Upper lobe of right lung (tissue), 1 donor: Measurements from ENCODE around the gene UCN. TPM values are rescaled to one million over a fixed set of nuclear protein-coding genes. Genes with fewer than 3 reads are reported as not detected.
"Not testable (repeated sequence)": the region's sequence is repeated elsewhere in the genome, so short reads cannot be mapped to it uniquely, and the experiment has no call there.

Source experiments
- ATAC-seq: fragments of 200-7000 bp; cut with Tn5 transposase; one replicate; pipeline ENCODE4 v1.9.1; 2020; ENCODE audit warnings: mild to moderate bottlenecking, moderate library complexity
- DNase-seq: peaks from one replicate; pipeline ENCODE4 v3.0.0-alpha.2; 2020
- H3K27ac ChIP-seq: fragments of 200-600 bp; one replicate; pipeline ENCODE4 v1.8.0; 2022
- H3K27me3 ChIP-seq: fragments of 200-600 bp; one replicate; pipeline ENCODE4 v1.8.0; 2022; ENCODE audit warnings: mild to moderate bottlenecking
- H3K36me3 ChIP-seq: fragments of 200-600 bp; one replicate; pipeline ENCODE4 v1.8.0; 2022
- H3K4me1 ChIP-seq: fragments of 200-600 bp; one replicate; pipeline ENCODE4 v1.8.0; 2022
- H3K4me3 ChIP-seq: fragments of 200-600 bp; one replicate; pipeline ENCODE4 v1.8.0; 2022; ENCODE audit warnings: mild to moderate bottlenecking
- H3K9me3 ChIP-seq: fragments of 200-600 bp; one replicate; pipeline ENCODE4 v1.8.0; 2022
- intact Hi-C: fragments of 100-400 bp; cut with DNase I; formaldehyde crosslinking; loops from one replicate; pipeline ENCODE4 v1.11.0; 2022
- total RNA-seq: library from RNA; stranded (reverse); fragmentation: NEBNext Ultra II Directional; extraction: Animal tissue kit (Norgen Biotek cat#: 25700); gene quantifications from one replicate; pipeline ENCODE4 v1.2.1, GENCODE V29; 2021
- TF ChIP-seq, protein P1 (sequence below): fragments of 200-600 bp; IDR thresholded peaks from one replicate; pipeline ENCODE4 v1.8.0; 2022; ENCODE audit warnings: antibody characterized with exemption
- donor health status: DM: no; HTN: yes; CAD: no; lungs with severe emphysema.

The UCN gene
- total RNA-seq, 1 donor from 2014 or later = 2.8 TPM

DNA sequence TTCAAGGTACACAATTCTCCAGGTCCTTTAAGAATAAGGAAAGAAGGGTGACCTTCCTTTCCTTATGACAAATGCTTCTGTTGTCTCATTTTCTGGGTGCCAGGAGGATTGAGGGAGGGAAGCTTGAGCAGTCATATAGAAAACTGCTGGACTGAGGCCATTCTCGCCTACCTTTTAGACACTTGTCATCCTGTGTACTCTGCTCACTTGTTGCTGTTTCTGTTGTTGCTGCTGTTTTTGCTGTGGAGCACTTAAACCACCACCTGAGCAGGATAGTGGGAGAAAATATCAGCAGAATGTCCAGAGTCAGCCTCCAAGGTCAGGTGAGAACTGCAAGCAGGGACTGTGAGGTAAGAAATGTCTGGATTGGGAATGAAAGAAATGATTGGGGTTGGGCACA, 30.2 kb downstream of the UCN start:
- DNase-seq (no peak), ATAC-seq (no peak)
- intact Hi-C loops = no loop called here
- TF ChIP-seq, protein P1, sequence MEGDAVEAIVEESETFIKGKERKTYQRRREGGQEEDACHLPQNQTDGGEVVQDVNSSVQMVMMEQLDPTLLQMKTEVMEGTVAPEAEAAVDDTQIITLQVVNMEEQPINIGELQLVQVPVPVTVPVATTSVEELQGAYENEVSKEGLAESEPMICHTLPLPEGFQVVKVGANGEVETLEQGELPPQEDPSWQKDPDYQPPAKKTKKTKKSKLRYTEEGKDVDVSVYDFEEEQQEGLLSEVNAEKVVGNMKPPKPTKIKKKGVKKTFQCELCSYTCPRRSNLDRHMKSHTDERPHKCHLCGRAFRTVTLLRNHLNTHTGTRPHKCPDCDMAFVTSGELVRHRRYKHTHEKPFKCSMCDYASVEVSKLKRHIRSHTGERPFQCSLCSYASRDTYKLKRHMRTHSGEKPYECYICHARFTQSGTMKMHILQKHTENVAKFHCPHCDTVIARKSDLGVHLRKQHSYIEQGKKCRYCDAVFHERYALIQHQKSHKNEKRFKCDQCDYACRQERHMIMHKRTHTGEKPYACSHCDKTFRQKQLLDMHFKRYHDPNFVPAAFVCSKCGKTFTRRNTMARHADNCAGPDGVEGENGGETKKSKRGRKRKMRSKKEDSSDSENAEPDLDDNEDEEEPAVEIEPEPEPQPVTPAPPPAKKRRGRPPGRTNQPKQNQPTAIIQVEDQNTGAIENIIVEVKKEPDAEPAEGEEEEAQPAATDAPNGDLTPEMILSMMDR = no peak
- Histone ChIP-seq H3K9me3 (no peaks in the 10 kb centered on the region), H3K27ac (no peak overlapping the region), H3K27me3 (peaks cover 5% of the 10 kb centered on the region), H3K4me3 (no peak overlapping the region), H3K4me1 (no peaks in the 10 kb centered on the region), H3K36me3 (no peaks in the 10 kb centered on the region)

DNA sequence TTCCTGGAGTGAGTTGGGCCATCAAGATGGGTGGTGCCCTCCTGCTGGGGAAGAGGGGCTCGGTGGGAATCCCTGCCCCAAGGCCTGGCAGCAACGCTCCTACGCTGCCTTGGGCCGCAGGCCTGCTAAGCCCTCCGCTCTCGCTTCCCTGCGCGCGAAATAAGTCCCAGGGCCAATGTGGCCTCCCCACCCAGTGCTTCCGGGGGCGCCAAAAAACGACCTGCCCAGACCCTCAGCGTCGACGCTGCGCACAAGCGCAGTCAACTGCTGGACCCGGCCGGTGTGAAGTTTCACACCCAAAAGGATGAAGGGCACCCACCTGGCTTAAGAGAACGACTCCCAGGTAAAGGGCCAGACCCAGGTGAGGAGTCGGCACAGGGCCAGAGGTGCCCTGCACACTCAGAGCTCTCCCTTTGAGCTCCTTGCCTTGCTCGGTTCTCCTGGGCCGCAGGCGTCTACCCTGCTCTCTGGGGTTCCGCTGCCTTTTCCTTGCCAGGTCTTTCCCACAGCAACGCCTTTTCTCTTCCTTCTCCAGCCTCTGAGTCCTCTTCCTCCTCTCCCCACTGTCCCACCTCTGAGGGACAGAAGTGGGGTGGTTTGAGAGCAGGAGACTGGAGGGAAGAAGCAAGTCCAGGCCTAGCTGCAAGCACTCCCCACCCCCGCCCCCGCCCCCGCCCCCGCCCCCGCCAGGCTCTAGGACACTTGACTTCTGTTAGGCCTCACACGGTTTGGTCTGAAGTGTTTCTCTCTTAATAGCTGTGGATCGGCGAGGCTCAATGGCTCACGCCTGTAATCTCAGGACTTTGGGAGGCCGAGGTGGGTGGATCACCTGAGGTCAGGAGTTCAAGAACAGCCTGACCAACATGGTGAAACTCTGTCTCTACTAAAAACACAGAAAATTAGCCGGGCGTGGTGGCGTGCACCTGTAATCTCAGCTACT, 32.8 kb downstream of the UCN start, which contains the start of gene DNAJC5G:
Gene DNAJC5G (plus strand): TSS at position 223 of the 940 bp plus-strand sequence. CDS start 1,296 bp downstream, outside the sequence.
- intact Hi-C loops = no loop called here
- H3K4me1 ChIP-seq = no peaks in the 10 kb centered on the region
- H3K27ac ChIP-seq = no peak within 1 kb of the TSS
- H3K9me3 ChIP-seq = no peaks in the 10 kb centered on the region
- DNase-seq (no peak), ATAC-seq (peak; percentile 74)
- no peak within 1 kb of the TSS for H3K4me3 ChIP-seq
- no peaks in the 10 kb centered on the region for H3K36me3 ChIP-seq
- TF ChIP-seq, protein P1 = no peak
- H3K27me3 ChIP-seq = peaks cover 3% of the 10 kb centered on the region

DNA sequence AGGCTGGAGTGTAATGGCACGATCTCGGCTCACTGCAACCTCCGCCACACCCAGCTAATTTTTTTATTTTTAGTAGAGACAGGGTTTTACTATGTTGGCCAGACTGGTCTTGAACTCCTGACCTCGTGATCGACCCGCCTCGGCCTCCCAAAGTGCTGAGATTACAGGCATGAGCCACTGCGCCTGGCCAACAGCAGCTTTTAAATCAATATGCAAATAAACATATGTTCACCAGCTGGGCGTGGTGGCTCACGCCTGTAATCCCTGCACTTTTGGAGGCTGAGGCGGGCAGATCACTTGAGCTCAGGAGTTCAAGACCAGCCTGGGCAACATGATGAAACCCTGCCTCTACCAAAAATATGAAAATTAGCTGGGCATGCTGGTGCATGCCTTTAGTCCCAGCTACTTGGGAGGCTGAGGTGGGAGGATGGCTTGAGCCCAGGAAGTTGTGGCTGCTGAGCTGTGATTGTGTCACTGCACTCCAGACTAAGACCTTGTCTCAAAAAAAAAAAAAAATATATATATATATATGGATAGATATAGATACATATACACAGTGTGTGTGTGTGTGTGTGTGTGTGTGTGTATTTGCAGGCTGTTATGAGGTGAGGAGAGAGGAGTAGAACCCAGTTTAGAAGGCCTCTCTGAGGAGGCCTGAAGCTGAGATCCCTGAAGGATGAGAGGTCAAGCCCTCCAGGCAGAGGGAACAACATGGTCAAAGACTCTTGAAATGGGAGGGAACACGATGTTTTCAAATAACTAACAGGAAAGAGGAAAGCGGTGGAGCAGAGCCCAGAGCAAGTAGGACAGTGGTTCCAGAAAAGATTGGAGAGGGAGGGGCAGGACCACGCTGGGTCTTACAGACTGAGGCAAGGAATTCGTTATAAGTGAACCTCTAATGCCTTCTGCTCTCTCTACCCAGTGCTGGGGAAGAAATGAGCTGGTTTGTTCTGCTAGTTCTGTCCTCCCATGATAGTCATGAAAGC, 35.4 kb downstream of the UCN start:
- H3K27ac ChIP-seq, H3K9me3 ChIP-seq, H3K4me1 ChIP-seq, H3K4me3 ChIP-seq, DNase-seq, H3K36me3 ChIP-seq, intact Hi-C loops: not testable (repeated sequence)
- ATAC-seq = peak; percentile 48
- H3K27me3 ChIP-seq = peaks cover 19% of the 10 kb centered on the region

DNA sequence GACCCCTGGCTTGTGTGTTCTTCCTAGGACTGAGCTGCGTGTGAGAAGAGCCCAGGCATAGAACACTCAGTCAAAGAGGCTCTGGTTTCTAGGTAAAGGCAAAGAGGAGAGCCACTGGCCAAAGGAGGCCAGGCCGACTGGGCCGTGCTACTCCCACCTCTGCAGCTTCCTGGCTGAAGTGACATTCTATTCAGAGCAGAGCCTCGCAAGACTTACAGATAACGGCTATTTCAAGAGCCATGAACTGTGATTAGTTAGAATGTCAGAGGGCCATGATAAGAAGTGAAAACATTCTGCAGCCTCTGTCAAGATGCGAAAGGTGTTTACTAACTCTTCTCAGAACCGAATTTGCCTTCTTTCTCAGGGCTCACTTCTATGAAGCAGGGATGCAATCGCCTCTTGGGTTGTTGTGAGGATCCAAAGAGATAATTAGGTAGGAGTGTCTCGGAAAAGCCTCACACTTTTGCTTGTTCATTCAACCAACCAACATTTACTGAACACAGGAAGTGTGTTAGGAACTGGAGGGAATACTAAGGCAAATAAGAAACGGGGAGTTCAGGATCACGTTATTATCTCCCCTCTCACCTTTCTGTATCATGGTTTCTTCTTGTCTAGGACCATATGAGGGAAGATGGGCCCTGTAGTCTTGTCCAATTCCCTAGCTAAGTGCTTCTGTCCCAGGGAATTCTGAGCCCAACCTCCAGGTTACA, 36.5 kb downstream of the UCN start:
- peaks cover 28% of the 10 kb centered on the region for H3K27me3 ChIP-seq
- no peaks in the 10 kb centered on the region for H3K9me3 ChIP-seq
- ATAC-seq = no peak
- H3K4me3 ChIP-seq = no peak overlapping the region
- H3K36me3 ChIP-seq = no peaks in the 10 kb centered on the region
- DNase-seq = no peak
- no peaks in the 10 kb centered on the region for H3K4me1 ChIP-seq
- intact Hi-C loops = no loop called here
- H3K27ac ChIP-seq = no peak overlapping the region
- TF ChIP-seq, protein P1 = no peak

DNA sequence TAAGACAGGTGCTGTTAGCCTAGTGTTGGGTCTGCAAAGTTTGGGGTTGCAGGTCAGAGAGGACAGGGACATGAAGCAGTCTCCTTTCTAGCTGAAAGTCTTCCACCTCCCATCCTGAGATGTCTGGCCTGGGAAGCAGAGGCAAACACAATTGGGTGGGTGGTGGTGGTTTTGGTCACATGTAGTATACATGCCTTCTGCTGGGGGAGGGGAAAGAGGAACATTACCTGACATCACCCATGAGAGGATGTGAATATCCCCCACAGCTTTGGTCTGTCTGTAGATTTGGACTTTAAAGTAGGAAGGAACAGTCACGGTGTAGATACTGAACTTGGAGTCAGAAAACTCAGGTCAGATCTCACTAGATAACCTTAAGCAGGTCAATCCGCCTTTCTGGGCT, 37.6 kb downstream of the UCN start:
- Histone ChIP-seq H3K9me3 (no peaks in the 10 kb centered on the region), H3K27me3 (peaks cover 35% of the 10 kb centered on the region), H3K4me1 (no peaks in the 10 kb centered on the region), H3K27ac (no peak overlapping the region), H3K36me3 (no peaks in the 10 kb centered on the region), H3K4me3 (no peak overlapping the region)
- intact Hi-C loops = no loop called here
- TF ChIP-seq, protein P1 = no peak
- ATAC-seq = peak; percentile 34
- DNase-seq = no peak
